ENCODE data around the gene GINS1.

DNA sequence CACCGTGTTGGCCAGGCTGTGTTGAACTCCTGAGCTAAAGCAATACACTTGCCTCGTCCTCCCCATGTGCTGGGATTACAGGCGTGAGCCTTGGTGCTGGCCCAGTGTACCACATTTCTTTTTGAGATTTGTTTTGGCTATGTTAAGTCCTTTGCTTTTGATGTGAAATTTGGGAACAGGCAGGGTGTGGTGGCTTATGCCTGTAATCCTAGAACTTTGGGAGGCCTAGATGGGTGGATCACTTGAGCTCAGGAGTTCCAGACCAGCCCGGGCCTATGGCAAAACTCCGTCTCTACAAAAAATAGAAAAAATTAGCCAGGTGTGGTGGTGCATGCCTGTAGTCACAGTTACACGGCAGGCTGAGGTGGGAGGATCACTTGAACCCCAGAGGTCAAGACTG is 40.2 kb downstream of the GINS1 start:
- TF ChIP-seq POLR2A (IDR thresholded peaks at IDR 0.05) = no peak
- no peak for TF ChIP-seq CTCF (IDR thresholded peaks at IDR 0.05)
